Fibroblast of skin of left quadriceps (primary cell): Measurements from ENCODE around the gene FLT1.

Experiments used
- DNase-seq, 2 experiments: peaks; one replicate each; pipeline ENCODE4 v3.0.0-alpha.2; 2013; ENCODE audit warnings: low read depth in 2 of 2

FLT1 gene

DNA sequence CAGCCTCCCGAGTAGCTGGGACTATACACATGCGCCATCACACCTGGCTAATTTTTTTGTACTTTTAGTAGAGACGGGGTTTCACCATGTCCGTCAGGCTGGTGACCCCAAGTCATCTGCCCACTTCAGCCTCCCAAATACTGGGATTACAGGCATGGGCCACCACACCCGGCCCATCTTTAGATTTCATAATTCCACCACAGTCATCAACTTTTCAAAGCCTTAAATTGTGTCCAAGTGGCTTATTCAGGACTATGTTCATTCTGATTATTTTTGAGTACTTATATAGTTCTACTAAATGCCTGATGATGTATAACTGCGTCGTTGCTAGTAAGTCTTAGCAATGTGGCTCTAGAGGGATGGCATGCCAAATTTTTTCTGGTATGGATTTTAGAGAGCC is 36.9 kb downstream of the FLT1 start:
- no peak for DNase-seq

DNA sequence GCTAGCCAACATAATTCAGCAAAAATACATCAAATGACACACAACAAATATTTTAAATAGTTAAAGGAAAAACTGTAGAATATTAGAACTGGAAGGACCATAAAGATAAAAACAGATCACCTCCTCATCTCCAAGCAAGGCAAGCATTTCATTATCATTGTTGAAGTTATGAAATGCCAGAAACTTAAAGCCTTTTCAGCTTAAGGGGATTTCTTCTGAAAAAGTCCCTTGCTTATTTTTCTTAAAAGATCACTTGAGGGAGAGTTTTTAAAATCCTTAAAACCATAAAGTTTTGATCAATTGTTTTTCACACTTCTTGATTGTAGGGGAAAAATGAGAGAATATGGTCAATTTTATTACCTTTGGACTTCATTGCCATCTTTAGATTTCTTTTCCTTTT is 37.4 kb downstream of the FLT1 start:
- DNase-seq: no peak

DNA sequence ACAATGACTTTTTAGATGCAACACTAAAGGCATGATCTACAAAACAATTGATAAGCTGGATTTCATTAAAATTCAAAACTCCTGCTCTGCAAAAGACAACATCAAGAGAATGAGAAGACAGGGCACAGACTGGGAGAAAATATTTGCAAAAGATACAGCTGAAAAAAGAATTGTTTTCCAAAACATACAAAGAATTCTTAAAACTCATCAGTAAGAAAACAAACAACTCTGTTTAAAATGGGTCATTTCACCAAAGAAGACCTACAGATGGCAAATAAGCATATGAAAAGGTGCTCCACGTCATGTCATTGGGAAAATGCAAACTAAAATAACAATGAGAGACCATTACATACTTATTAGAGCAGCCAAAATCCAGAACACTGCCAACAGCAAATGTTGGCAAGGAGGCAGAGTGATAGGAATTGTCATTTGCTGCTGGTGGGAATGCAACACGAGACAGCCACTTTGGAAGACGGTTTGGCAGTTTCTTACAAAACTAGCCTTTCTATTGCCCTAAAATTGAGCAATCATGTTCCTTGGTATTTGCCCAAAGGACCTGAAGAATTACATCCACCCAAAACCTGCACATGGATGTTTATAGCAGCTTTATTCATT is 39.2 kb downstream of the FLT1 start:
- no peak for DNase-seq

DNA sequence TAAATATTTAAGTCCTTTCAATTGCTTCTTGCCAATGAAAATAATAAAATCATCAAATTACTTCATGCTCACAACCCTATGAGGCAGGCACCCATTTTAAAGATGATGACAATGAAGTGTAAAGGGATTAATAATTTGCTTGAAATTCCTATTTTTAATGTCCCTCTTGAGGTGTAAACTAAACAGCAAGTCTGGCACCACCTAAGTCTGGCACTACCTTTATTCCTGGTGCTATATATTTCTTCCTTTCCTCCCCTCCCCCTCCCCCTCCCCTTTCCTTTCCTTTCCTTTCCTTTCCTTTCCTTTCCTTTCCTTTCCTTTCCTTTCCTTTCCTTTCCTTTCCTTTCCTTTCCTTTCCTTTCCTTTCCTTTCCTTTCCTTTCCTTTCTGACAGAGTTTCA is 42.2 kb downstream of the FLT1 start:
- DNase-seq: no peak

DNA sequence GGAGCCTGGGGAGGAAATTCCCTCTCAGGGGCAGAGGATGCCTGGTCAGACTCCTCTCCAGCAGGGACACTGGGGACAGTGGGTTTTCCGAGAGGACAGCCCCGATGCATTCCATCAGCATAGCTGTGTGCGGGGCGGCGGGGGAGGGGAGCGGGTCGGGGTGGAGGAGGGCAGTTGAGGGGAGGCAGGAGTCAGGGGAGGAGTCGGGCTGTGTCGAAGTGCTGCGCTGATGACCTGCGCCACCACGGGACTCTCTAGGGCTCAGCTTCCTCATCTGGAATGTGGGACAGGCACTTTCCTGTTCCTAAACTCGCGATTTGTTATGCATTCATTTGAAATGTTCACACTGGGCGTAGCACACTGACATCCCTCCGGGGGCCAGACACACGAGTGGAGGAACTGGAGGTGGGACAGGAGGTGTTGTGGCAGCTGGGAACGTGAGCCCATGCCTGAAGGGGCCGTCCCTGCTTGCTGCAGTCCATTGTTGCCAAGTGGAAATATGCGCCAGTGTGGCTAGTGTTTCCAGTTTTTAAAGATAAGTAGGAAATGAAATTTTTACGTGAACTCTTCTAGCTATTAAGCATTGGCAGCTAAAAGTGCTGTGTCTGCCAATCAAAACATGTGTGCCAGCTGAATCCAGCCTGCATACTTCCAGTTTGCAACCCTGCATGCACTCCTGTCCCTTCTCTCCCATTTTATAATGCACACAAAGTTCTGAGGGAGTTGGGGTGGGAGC is 43.3 kb downstream of the FLT1 start:
- no peak for DNase-seq

DNA sequence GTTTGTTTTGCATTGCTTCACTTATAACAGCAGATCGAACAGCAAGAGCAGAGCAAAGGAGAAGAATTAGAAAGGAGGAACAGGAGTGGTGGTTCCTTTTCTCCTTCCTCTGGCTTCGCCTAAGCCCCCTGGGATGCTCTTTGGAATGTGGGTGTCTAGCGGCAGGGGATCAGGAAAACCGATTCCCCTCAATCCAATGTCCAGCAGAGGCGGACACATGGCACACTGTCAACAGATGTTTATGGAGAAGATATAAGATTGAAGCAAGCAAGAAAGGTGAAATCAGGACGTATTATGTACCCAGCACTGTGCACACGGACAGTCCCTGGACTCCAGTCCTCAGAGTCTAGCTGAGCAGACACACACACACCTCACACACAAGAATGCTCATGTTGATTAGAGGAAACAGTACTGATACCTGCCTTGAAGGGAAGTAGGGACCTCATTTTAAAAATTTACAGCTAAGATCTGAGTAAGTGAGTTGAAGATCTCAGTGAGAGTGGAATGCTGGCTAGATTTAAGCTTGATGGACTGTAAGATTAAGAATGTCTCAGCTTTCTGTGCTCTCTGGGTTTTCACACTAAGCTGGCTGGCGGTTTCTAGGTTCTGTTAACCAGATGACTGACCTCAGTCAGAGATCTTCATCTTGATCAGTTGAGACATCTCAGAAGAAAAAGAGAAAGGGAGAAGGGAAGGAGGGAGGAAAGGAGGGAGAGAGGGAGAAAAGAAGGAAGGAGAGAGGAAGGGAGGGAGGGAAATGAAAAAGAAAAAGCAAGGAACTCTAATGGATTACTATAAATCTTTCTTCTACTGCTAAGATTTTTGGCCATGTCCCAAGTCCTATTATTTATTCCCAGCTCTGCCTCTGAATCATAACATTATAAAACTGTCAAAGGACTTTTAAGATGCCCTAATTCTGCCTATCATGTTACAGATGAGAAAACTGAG is 44.8 kb downstream of the FLT1 start:
- DNase-seq: peak; percentile 45 to 47

DNA sequence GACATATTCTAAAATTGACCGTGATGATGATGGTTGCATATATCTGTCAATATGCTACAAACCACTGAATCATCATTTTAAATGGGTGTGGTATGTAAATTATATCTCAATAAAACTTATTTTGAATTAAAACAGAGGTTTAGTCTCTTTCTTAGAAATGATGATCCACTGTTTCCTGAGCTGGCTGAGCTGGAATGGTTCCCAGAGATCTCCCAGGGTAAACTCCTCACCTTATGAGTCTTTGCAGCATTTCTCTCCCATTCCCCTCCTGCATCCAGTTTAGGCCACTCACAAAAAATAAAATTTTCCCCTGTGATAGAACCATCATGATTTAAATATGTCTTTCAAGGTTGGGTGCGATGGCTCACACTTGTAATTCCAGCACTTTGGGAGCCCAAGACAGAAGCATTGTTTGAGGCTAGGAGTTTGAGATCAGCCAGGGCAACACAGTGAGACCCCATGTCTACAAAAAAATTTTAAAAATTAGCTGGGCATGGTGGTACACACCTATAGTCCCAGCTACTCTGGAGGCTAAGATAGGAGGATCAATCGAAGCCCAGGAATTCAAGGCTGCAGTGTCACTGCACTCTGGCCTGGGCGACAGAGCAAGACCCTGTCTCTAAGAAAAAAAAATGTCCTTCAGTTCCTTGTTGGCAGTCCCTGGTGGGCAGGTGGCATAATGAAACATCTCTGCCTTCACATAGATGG is 46.1 kb downstream of the FLT1 start:
- DNase-seq: no peak

DNA sequence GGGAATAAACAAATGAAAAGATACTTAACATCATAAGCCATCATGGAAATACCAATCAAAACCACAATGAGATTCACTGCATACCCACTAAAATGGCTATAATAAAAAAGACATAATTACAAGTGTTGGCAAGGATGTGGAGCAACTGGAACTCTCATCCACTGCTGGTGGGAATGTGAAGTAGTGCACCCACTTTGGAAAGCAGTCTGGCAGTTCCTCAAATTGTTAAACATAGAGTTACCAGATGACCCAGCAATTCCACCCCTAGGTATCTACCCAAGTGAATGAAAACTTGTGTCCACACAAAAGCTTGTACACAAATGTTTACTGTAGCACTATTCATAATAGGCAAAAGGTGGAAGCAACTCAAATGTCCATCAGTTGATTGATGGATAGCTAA is 46.9 kb downstream of the FLT1 start:
- no peak for DNase-seq

DNA sequence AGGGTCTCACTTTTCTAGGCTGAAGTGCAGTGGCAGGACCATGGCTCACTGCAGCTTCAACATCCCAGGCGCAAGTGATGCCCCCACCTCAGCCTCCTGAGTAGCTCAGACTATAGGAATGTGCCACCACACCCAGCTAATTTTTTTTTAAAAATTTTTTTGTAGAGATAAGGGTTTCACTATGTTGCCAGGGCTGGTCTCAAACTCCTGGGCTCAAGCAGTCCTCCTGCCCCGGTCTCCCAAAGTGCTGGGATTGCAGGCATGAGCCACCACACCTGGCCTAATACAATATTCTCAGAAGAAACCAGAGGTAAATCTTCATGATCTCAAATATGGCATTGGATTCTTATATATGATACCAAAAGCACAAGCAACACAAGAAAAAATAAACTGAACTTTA is 47.7 kb downstream of the FLT1 start:
- no peak for DNase-seq

DNA sequence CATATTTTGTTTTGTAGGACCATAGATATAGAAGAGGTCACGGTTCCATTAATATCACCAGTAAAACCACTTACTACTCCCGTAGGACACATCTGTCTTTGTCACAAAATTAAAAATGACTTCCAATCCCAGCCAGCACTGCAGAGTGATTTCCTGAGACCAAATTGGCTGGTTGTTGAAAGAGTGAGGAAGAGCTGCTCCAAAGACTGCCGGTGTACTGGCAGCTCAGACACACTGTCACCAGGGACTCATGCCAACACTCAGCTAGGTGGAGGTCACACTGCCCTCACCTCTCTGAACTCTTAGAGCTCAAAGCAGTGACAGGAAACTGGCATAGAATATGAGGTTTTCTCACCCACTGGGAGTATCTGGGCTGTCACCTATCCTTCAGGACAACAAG is 52.1 kb downstream of the FLT1 start:
- DNase-seq: no peak

DNA sequence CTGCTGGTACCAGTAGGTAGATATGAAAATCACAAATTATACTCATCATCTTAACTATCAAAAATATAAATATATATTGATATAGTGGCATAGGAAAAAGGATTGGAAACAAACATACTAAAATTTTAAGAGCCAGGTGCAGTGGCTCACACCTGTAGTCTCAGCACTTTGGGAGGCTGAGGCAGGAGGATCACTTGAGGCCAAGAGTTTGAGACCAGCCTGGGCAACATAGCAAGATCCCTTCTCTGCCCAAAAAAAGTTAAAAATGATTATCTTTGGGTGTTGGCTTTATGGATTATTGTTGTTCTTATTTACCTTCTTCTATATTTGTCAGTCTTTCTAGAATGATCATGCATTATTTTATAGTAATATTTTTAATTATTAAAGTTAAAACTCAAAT is 53.4 kb downstream of the FLT1 start:
- DNase-seq: no peak

DNA sequence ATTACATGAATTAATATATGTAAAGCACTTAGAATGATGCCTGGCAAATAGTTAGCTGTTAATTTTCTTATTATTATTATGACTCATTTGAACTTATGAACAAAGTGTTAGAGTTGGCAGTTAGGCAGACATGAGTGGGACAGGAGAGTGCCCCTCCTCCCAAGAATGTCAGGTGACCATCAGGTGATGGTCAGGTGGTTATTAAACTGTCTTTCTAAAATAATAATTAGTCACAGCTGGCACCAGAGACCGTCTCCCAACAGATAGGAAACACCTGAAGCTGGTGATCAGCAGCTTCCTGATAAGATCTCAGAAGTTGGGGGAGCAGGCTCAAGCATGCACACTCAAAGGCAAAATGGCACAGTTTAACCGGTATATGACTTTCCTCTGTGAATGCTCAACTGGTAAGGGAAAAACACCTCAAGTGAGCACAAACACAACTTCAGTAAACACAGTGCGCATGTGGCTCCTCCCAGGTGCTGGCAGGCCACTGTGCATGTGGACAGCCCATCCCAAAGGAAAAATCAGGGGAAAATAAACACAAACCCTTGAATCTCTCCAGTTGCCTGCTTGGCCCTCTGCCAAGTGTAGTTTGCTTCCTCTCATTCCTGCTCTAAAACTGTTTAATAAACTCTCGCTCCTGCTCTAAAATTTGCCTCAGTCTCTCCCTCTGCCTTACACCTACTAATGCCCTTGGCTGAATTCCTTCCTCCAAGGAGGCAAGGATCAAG is 54.0 kb downstream of the FLT1 start:
- no peak for DNase-seq

DNA sequence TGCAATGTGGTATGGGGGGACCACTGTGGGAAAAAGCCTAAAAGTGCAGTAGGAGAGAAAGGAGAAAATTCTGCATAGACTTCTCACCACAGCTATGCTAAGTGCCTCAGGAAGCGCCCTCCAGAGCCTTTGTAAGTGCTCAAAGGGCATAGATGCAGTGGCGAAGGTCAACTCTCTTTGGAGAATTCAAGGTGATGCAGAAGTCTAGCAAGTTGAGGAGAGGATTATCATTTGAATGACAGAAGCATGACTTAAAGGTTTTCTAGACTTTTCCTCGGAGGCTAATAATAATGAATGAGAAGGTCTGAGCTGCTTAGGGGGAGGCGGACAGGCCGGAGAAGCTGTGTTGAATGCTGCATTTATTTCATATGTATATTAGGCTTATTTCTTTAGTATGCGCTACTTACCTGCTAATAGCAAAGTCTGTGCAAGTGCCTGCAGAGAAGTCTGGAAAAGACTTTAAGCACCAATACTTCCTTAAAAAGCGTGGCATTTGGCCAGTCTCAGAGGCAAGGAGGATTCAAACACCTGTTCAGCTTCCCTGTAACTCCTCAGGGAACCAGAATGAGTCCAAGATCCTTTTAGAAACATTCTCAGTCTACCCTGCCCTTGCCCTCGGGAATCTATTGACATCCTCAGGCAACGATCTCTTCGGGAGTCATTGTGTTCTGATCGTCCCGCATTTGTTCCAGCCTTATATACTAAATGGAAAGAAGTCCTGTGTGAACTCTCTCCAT is 56.2 kb downstream of the FLT1 start:
- DNase-seq: no peak

DNA sequence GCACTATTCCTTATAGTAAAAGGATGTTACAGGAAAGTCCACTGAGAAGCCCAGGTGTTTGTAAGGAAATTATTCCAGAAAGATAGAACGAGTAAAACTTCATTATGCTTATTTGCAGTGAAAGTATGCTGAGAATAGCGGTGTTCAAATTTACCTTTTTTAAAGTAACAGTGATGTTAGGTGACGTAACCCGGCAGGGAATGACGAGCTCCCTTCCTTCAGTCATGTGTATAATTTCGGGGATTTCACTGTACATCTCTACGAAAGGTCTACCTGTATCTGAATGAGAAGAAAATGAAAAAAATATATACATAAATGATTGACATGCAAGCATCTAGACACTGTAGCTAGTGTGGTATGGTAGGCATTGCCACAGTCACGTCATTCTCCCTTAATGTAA is 56.9 kb downstream of the FLT1 start:
- no peak for DNase-seq

DNA sequence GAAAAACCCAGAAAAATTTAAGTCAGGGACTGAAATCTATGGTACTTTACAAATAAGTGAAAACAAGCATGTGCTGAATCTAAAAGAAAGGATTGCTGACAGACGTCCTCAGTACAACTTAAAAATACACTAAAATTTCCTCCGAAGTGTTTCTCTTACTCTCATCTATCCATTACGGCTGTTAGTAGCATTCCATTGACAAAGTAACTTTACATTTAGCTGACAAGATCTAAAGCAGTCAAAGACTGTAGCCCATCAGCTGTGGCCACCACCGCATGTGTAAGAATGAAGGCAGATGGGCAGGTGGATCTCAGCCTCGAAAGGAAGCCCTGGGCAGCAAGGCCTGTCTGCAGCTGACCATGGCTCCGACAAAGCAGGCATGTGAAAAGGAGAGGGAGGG is 59.0 kb downstream of the FLT1 start:
- no peak for DNase-seq

DNA sequence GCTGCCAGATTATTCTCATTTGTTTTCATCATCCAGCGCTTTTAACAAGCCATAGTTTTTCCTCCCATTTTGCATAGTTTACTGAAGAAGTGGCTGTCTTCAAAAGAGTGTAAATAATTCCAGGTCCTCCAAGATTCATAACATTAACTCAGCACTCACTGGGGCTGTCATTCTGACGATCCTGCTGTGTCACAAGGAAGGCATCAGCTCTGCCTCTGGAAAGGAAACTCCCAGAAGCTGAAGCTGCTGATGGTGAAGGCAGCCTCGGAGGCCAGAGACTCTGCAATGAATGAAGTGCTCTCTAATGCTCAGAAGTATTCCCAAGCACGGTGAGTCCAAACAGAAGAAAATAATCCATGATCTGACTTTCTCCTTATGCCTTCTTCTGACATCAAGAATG is 60.0 kb downstream of the FLT1 start:
- DNase-seq: no peak

DNA sequence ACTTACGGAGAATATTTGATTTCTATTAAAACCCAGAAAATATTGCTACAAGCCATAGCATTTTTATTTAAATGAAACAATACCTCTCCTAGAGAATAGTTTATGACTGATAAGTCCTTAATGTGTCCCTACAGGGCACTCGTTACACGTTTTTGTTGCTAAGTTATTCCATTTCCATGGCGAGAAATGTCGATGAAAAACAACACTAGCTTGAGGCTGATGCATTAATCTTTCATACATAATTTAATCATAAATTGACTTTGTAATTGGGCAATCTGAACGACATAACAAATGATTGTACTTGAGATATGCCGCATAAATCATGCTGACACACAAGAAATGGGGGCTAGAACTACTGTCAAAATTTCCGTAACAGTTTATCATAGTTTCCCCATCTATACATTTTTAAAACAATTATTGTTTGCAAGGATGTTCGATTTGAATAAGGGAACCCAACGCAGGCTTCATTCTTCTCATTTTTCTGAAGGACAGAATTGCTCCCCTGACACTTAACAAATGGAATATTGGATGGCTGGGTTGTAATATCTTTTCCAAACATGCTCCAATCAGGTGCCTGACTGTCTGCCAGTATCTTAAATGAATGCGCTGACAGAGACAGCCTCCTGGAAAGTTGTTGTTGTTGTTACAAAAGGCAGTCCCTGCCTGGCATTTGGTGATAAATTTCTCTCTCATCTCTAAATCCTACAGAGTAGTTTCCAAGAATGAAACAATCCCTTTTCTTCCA is 61.9 kb downstream of the FLT1 start:
- DNase-seq: no peak

DNA sequence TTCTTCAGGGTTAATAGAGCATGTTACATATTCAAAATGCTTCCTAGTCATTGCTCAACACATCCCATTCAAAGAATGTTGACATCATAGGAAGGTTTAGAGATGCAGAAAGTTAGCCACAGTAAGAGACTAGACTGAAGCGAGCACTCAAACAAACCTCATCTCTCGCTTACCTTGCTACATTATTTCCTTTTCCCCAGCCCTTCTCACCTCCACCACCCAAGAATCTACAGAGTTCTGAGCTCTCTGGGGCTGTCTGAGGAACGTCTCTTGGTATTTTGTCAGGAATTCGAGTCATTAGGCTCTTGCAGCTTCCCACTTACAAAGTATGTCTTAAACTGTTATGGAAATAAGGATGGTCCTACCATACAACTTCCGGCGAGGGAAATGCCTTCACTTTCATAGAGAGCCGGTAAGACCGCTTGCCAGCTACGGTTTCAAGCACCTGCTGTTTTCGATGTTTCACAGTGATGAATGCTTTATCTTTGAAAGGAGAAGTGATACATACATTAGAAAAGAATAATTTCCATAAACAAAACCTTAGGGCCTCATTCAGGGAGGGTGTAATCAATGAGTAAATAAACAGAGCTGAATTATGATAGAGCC is 65.1 kb downstream of the FLT1 start:
- no peak for DNase-seq

DNA sequence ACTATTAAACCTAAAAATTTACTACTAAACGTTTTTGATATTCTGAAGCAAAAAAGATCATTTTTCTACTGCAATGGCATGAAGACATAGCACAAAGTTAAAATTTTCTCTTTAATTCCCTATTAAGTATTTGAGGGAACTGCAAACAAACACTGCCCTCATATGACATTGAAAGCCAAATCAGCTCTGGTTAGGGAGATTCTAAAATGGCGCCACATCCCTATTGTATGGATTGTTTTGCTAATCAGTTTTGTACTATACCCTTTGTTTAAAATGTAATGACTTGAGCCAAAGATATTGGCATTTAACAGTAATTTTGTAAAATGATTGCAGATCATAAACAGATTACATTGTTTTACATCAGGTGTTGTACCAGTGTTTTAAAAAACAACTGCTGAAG is 65.8 kb downstream of the FLT1 start:
- DNase-seq: no peak

DNA sequence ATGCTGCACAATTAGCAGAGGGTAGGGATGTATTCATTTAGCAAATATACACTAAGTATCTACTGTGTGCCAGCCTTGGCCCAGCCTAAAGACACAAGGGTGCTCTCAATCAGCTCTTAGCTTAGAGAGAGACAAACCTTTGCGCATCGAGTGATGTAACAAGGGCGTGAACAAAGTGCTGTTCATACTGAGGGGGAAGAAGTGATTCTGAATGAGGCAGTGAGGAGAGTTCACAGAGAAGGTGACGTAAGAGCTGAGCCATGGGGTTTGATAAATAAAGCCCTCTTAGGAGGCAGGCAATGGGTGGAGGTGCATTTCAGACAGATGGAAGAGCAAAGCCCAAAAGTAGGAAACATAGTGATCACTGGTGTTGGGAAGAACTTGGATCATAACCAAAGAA is 68.5 kb downstream of the FLT1 start:
- no peak for DNase-seq
